Measurements from ENCODE around the gene RNF130.

The RNF130 gene, protein sequence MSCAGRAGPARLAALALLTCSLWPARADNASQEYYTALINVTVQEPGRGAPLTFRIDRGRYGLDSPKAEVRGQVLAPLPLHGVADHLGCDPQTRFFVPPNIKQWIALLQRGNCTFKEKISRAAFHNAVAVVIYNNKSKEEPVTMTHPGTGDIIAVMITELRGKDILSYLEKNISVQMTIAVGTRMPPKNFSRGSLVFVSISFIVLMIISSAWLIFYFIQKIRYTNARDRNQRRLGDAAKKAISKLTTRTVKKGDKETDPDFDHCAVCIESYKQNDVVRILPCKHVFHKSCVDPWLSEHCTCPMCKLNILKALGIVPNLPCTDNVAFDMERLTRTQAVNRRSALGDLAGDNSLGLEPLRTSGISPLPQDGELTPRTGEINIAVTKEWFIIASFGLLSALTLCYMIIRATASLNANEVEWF

GRCh38 chr5:180071531-180072255, at the start of gene RNF130:
Gene RNF130 (minus strand): TSS chr5:180071759. CDS start chr5:180071702, 57 bp downstream.
- no peak for TF ChIP-seq CTCF (IDR thresholded peaks at IDR 0.05; ENCODE audit: low read depth, low read length)
- H3K4me3 ChIP-seq (ENCODE audit: low read depth, low read length) = peak within 1 kb of the TSS; percentile 69

GRCh38 chr5:180120237-180121101, 48.9 kb upstream of the RNF130 start:
- TF ChIP-seq CTCF (IDR thresholded peaks at IDR 0.05; ENCODE audit: low read depth, low read length) = no peak
- H3K4me3 ChIP-seq (ENCODE audit: low read depth, low read length) = no peak overlapping the region

GRCh38 chr5:180119903-180120236, 48.3 kb upstream of the RNF130 start:
- TF ChIP-seq CTCF (IDR thresholded peaks at IDR 0.05; ENCODE audit: low read depth, low read length) = no peak

DNA sequence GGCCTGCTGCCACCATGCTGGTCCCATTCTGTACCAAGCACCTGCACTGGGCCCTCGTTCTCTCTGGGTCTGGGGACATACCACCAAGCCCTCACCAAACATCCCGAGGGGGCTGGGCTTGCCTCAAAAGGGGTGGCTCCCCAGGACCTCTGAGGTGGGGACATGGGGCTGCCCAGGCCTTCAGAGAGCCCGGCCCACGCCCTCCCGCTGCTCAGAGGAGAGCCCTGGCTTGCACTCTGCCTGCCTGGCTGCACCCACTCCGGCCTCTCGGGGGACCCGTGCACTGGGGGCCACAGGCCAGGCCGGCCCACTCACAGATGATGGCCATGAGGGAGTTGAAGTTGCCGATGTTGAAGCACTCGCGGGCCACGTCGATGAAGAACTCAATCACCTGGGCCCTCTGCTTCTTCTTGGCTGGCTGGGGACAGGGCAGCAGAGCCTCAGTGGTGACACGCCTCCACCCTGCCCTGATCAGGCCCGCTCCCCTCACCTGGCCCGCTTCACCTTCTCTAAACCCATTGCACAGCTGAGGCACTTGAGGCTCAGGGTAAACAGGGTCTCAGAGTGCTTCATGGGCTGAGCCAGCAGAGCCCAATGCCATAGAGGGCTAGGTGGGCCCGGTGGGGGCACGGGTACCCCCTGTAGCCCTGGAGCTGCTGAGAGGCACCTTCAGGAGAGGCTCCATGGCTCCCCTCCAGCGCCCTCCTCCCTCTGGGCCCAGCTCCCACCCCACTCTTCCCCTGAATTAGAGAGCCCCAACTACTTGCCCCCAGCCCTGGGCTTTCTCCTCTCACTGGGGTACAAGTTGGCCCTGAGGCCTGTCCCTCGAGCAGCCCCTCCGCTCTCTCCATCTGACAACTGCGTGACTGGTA, 47.7 kb upstream of the RNF130 start:
- no peak for TF ChIP-seq CTCF (IDR thresholded peaks at IDR 0.05; ENCODE audit: low read depth, low read length)
- no peak overlapping the region for H3K4me3 ChIP-seq (ENCODE audit: low read depth, low read length)

More at GRCh38 chr5:180119903-180120236, 48.3 kb upstream of the RNF130 start:
- no peak overlapping the region for H3K4me3 ChIP-seq (ENCODE audit: low read depth, low read length)

- TF ChIP-seq CTCF (IDR thresholded peaks at IDR 0.05; ENCODE audit: low read depth, low read length) = no peak
Observed at GRCh38 chr5:180118391-180118791, 46.8 kb upstream of the RNF130 start.

GRCh38 chr5:180117000-180117725, 45.6 kb upstream of the RNF130 start:
- no peak for TF ChIP-seq CTCF (IDR thresholded peaks at IDR 0.05; ENCODE audit: low read depth, low read length)
- H3K4me3 ChIP-seq (ENCODE audit: low read depth, low read length) = no peak overlapping the region

More at GRCh38 chr5:180118391-180118791, 46.8 kb upstream of the RNF130 start:
- H3K4me3 ChIP-seq (ENCODE audit: low read depth, low read length) = no peak overlapping the region
